COLO829 (cell line): Measurements from ENCODE around the gene DNAJC13.
"Not testable (repeated sequence)": the region's sequence is repeated elsewhere in the genome, so short reads cannot be mapped to it uniquely, and the experiment has no call there.

Source experiments
- DNase-seq: peaks from one replicate; pipeline ENCODE4 v3.0.0; 2012; ENCODE audit warnings: low spot score

Gene DNAJC13, protein sequence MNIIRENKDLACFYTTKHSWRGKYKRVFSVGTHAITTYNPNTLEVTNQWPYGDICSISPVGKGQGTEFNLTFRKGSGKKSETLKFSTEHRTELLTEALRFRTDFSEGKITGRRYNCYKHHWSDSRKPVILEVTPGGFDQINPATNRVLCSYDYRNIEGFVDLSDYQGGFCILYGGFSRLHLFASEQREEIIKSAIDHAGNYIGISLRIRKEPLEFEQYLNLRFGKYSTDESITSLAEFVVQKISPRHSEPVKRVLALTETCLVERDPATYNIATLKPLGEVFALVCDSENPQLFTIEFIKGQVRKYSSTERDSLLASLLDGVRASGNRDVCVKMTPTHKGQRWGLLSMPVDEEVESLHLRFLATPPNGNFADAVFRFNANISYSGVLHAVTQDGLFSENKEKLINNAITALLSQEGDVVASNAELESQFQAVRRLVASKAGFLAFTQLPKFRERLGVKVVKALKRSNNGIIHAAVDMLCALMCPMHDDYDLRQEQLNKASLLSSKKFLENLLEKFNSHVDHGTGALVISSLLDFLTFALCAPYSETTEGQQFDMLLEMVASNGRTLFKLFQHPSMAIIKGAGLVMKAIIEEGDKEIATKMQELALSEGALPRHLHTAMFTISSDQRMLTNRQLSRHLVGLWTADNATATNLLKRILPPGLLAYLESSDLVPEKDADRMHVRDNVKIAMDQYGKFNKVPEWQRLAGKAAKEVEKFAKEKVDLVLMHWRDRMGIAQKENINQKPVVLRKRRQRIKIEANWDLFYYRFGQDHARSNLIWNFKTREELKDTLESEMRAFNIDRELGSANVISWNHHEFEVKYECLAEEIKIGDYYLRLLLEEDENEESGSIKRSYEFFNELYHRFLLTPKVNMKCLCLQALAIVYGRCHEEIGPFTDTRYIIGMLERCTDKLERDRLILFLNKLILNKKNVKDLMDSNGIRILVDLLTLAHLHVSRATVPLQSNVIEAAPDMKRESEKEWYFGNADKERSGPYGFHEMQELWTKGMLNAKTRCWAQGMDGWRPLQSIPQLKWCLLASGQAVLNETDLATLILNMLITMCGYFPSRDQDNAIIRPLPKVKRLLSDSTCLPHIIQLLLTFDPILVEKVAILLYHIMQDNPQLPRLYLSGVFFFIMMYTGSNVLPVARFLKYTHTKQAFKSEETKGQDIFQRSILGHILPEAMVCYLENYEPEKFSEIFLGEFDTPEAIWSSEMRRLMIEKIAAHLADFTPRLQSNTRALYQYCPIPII (N-terminal part only)

GRCh38 chr3:132416807-132417694 is at the start of gene DNAJC13:
Gene DNAJC13 (plus strand): TSS chr3:132417502. CDS start chr3:132434551, 17,049 bp downstream.
- peak; percentile 96 for DNase-seq

- DNase-seq, result no peak
Measured at GRCh38 chr3:132368515-132368914, 48.8 kb upstream of the DNAJC13 start.

DNA sequence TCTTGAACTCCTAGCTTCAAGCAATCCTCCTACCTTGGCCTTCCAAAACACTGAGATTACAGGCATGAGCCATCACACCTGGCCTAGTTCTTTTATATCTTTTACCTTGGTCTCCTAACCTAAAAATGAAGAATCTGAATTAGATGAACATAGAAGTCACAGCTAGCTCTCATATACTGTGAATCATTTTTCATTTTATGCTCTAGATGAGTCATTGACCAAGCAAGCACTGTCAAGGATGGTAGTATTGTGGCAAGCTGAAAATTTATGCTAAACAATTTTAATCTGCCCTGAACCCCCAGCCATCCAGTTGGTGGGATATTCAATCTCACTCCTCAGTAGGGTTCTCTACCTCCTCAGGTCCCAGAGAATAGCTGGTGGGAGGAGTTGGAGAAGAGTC is 48.3 kb upstream of the DNAJC13 start:
- no peak for DNase-seq

DNA sequence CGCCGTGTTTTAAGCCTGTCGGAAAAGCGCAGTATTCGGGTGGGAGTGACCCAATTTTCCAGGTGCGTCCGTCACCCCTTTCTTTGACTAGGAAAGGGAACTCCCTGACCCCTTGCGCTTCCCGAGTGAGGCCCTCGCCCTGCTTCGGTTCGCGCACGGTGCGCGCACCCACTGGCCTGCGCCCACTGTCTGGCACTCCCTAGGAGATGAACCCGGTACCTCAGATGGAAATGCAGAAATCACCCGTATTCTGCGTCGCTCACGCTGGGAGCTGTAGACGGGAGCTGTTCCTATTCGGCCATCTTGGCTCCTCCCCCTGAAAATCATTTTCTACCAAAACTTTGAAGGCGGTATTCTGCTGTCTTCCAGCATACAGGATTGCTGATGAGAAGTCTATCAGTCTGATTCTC is 40.4 kb upstream of the DNAJC13 start:
- DNase-seq, result not testable (repeated sequence)

GRCh38 chr3:132378048-132378762 is 39.1 kb upstream of the DNAJC13 start:
- DNase-seq, result no peak

- no peak for DNase-seq
Measured at GRCh38 chr3:132378846-132379245, 38.5 kb upstream of the DNAJC13 start.

GRCh38 chr3:132380920-132381319 is 36.4 kb upstream of the DNAJC13 start:
- DNase-seq, result no peak

- no peak for DNase-seq
Measured at GRCh38 chr3:132381348-132381944, 35.9 kb upstream of the DNAJC13 start.

GRCh38 chr3:132382267-132382666 is 35.0 kb upstream of the DNAJC13 start:
- no peak for DNase-seq

DNA sequence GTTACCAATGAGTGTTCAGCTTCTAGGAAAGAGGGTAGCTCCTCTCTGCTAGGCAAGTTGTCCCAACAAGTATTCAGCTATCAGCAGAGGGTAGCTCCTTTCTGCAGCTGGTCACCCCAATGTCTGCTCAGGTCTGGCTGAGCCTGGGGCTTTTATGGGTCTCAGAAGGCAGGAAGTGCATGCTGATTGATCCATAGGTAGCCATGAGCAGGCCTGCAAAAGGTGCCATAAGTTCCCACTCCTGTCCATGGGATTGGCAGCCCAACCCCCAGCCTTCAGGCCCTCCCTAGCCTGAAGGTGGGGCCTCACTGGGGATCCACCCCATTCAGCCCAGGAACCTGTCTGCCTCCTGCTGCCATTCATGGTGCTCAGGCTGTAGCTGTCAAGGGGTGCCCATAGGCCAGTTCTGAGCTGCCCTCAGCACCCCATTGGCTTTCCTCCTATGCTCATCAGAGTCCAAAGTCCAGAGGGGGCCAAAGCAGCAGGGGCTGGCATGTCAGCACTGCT is 34.6 kb upstream of the DNAJC13 start:
- no peak for DNase-seq

DNA sequence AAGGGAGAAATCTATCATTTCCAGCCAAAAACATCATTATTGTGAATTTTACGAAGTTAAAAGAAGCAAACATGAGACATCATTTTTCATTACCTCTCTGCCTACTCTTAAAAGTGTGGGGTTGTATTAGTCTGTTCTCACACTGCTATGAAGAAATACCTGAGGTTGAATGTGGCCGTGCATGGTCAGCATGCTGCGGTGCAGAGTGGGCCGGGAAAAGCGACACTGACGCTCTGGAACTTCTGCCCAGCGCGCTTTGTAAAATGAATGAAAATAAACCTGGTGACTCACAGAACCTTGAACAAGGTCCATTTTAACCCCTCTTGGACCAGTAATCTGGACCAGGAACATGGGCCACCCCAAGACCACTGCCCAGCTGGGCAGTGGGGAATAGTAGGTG is 31.0 kb upstream of the DNAJC13 start:
- DNase-seq, result no peak

GRCh38 chr3:132392675-132393074 is 24.6 kb upstream of the DNAJC13 start:
- not testable (repeated sequence) for DNase-seq

DNA sequence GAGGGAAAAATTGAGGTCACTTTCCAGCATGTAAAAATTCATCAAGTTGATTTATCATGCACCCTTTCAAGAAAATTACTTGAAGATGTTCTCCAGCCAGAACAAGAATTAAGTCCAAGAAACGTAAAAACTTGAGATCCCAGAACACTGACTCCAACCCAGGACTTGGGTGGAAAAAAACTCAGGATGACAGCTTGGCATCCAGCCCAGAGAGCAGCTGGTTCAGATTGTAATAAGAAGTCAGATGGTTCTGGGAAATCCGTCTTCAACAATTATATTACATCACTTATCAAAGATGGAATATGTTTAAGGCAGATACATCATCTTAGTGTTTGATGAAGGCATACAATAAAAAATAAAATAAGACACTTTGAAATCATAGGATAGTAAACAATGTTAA is 23.0 kb upstream of the DNAJC13 start:
- DNase-seq, result no peak

DNA sequence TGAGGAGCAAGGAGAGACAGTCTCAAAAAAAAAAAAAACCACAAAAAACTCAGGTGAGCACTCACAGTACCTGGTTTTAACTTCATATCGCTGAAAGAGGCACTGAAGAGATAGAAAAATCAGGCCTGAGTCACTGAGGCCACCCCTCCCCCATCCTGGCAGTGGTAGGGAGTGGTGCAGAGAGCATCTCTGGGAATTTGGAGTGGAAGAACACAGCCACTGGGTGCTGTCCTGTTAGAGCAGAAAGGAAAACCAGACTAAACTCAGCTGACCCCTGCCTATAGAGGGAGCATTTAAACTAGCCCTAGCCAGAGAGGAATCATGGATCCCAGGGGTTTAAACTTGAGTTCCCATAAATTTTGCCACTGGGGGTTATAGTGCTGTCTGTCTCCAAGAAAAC is 22.2 kb upstream of the DNAJC13 start:
- DNase-seq, result no peak

DNA sequence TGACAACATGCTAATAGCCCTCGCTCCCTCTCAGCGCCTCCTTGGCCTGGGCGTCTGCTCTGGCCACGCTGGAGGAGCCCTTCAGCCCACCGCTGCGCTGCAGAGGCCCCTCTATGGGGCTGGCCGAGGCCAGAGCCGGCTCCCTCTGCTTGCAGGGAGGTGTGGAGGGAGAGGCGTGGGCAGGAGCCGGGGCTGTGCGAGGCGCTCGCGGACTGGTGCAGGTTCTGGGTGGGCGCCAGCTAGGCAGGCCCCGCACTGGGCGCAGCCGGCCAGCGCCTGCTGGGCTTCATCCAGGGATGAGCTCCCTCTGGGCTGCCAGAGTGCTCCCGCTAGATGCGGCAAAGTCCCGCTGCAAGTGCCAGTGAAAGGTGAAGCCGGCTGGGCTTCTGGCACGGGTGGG is 21.0 kb upstream of the DNAJC13 start:
- DNase-seq, result no peak

GRCh38 chr3:132396776-132397175 is 20.5 kb upstream of the DNAJC13 start:
- DNase-seq, result not testable (repeated sequence)

GRCh38 chr3:132399054-132399929 is 18.0 kb upstream of the DNAJC13 start:
- DNase-seq, result peak; percentile 76

DNA sequence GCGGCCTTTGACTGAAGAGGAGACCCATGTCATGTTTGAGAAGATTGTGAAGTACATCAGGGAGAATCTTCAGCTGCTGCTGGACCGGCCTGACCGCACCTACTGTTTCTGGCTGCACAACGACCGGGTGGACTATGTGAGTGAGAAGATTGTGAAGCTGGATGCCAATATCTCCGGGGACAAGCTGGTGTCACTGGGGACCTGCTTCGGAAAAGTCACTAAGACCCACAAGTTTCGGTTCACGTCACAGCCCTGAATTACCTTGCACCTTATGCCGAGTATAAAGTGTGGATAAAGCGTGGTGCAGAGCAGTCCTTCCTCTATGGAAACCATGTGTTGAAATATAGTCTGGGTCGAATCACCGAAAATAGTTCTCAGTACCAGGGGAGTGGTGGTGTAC is 16.0 kb upstream of the DNAJC13 start:
- DNase-seq, result no peak

DNA sequence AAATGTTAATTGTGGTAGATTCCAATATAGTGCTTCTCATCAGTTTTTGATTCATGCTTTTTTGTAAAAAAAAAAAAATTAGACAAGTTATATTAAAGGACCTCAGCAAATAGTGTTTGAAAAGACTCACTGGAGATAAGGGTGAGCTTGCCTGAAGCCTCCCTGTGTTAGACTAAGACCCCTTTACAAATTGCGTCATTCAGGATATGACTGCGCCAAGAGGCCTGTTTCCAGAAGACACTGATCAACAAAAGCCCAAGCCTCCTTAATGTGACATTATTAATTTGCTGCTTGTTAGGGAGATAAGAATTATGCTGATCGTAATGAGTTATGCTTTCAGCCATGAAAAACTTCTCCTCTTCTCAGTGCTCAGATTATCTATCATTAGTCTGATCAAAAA is 13.0 kb upstream of the DNAJC13 start:
- DNase-seq, result no peak
